GM12891 (cell line): Measurements from ENCODE around the gene TROAP.

Experiments
- POLR2A ChIP-seq: IDR thresholded peaks from 2 replicates; pipeline ENCODE4 v1.6.1; 2011; ENCODE audit warnings: low read depth, low read length, control low read depth
- POLR2AphosphoS5 ChIP-seq: IDR thresholded peaks from 2 replicates; pipeline ENCODE4 v1.6.1; 2011; ENCODE audit warnings: low read depth, low read length, control low read depth
- TAF1 ChIP-seq: IDR thresholded peaks from 2 replicates; pipeline ENCODE4 v1.6.1; 2011; ENCODE audit warnings: low read depth, low read length, control low read depth

DNA sequence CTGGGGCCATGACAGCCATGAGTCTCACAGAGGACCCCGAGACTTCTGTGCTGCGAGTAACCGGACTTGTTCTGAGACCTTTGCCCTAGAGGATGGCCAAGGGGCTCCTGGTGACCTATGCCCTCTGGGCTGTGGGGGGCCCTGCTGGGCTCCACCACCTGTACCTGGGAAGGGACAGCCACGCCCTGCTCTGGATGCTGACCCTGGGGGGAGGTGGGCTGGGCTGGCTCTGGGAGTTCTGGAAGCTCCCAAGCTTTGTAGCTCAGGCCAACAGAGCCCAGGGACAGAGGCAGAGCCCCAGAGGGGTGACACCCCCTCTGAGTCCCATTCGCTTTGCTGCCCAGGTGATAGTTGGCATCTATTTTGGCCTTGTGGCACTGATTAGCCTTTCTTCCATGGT is 25.7 kb downstream of the TROAP start:
- no peak for TF ChIP-seq POLR2A
- no peak for TF ChIP-seq TAF1
- no peak for TF ChIP-seq POLR2AphosphoS5
